GM12872 (cell line): Measurements from ENCODE around the gene ZNF540.

ENCODE experiments used
- CTCF ChIP-seq: IDR thresholded peaks from 3 replicates; pipeline ENCODE4 v1.5.1; 2011; ENCODE audit warnings: low read depth, mild to moderate bottlenecking, low read length, moderate library complexity; ENCODE audit not compliant: insufficient read depth

ZNF540 gene

GRCh38 chr19:37593996-37594303 is 726 bp upstream of the ZNF540 start:
- TF ChIP-seq CTCF: no peak

- no peak for TF ChIP-seq CTCF
These were observed 306 bp downstream of the ZNF540 start for GRCh38 chr19:37594982-37595382.

- TF ChIP-seq CTCF: no peak
These were observed 40.7 kb downstream of the ZNF540 start for GRCh38 chr19:37635076-37636056.

GRCh38 chr19:37654118-37654517 is 59.4 kb downstream of the ZNF540 start:
- no peak for TF ChIP-seq CTCF

- TF ChIP-seq CTCF: no peak
These were observed 60.1 kb downstream of the ZNF540 start for GRCh38 chr19:37654629-37655300.

GRCh38 chr19:37655301-37655688 is 60.6 kb downstream of the ZNF540 start, which contains the start of gene ZFP30:
Gene ZFP30 (minus strand): TSS chr19:37655465. CDS start chr19:37647822, 7,643 bp downstream.
- TF ChIP-seq CTCF: no peak

- TF ChIP-seq CTCF: 0 out of 3 replicates have a peak, but pooled peaks have one; percentile 2
These were observed 61.2 kb downstream of the ZNF540 start for GRCh38 chr19:37655689-37656371.
